A549 (cell line): Measurements from ENCODE around the gene CACNA1C.

Experiments
- CEBPB ChIP-seq, 2 experiments: fragments of >200 bp in 1 of 2; sonication (Bioruptor Twin) in 1 of 2; formaldehyde crosslinking in 1 of 2; IDR thresholded peaks; 2 replicates each; pipeline ENCODE4 v1.6.1; 2012 to 2016
- CTCF ChIP-seq: fragments of >200 bp; sonication (Bioruptor Twin); formaldehyde crosslinking; IDR thresholded peaks from 3 replicates; pipeline ENCODE4 v1.5.1; 2016
- EP300 ChIP-seq, 2 experiments: fragments of >200 bp; sonication (Bioruptor Twin); formaldehyde crosslinking; IDR thresholded peaks; 2 replicates in 1 of 2; 3 replicates in 1 of 2; pipeline ENCODE4 v1.6.1; 2016 to 2017
- POLR2A ChIP-seq: IDR thresholded peaks from 2 replicates; pipeline ENCODE4 v1.6.1; 2012; ENCODE audit warnings: mild to moderate bottlenecking, low read length
- RAD21 ChIP-seq, 2 experiments: fragments of >200 bp in 1 of 2; sonication (Bioruptor Twin) in 1 of 2; formaldehyde crosslinking in 1 of 2; IDR thresholded peaks in 1 of 2; conservative IDR thresholded peaks in 1 of 2; 2 replicates in 1 of 2; 3 replicates in 1 of 2; pipeline ENCODE4 v1.6.1; 2012 to 2018; ENCODE audit warnings: inconsistent platforms in 1 of 2
- REST ChIP-seq: fragments of 200-600 bp; sonication (generic); IDR thresholded peaks from 2 replicates; pipeline ENCODE4 v1.6.1; 2016; ENCODE audit warnings: antibody characterized with exemption, mild to moderate bottlenecking, moderate library complexity
- USF2 ChIP-seq: fragments of 450-650 bp; IDR thresholded peaks from 2 replicates; pipeline ENCODE4 v1.6.1; 2014; ENCODE audit warnings: antibody characterized with exemption

- TF ChIP-seq REST (no peak), POLR2A (no peak), CEBPB (IDR thresholded peaks at IDR 0.05) (no peak), CTCF (no peak), RAD21 (conservative IDR thresholded peaks at IDR 0.05 in 1 of 2, IDR thresholded peaks at IDR 0.05 in 1 of 2) (no peak), USF2 (no peak), EP300 (IDR thresholded peaks at IDR 0.05) (no peak)
Observed at GRCh38 chr12:2317772-2318171, 265.0 kb downstream of the CACNA1C start.
